HEK293 (cell line): ENCODE data around the gene KDM4C.

ENCODE experiments used
- CTCF ChIA-PET: fragments of 350-600 bp; formaldehyde crosslinking; extraction: SDS; loops from one replicate; lab custom pipeline; 2021; ENCODE audit warnings: antibody characterized with exemption; lab: Yijun Ruan, JAX
- POLR2A ChIA-PET: fragments of 300-600 bp; formaldehyde crosslinking; extraction: SDS; loops from one replicate; lab custom pipeline; 2020; ENCODE audit warnings: antibody characterized with exemption, inconsistent platforms; lab: Yijun Ruan, JAX
- H3K27ac ChIP-seq: fragments of 200-500 bp; sonication (Bioruptor generic); 2 replicates; pipeline ENCODE4 v1.5.1; 2014; ENCODE audit warnings: low read depth, low read length, control low read depth, inconsistent platforms; ENCODE audit errors: extremely low read depth
- H3K36me3 ChIP-seq, 2 experiments: fragments of 200-500 bp in 1 of 2; sonication (Bioruptor generic) in 1 of 2; 1 replicate in 1 of 2; 2 replicates in 1 of 2; pipeline ENCODE4 v1.5.1; 2014 to 2017; ENCODE audit warnings: inconsistent platforms in 2 of 2, low read length in 2 of 2; ENCODE audit not compliant: control insufficient read depth in 2 of 2, insufficient read depth in 1 of 2
- H3K4me1 ChIP-seq: fragments of 200-500 bp; sonication (Bioruptor generic); 2 replicates; pipeline ENCODE4 v1.5.1; 2014; ENCODE audit warnings: mild to moderate bottlenecking, low read length, inconsistent platforms; ENCODE audit not compliant: control insufficient read depth, insufficient read depth
- H3K4me3 ChIP-seq: 2 replicates; pipeline ENCODE4 v1.5.1; 2011; ENCODE audit warnings: low read depth, mild to moderate bottlenecking, control low read depth, low read length, moderate library complexity
- H3K9me3 ChIP-seq: fragments of 200-500 bp; sonication (Bioruptor generic); 2 replicates; pipeline ENCODE4 v1.5.1; 2014; ENCODE audit warnings: low read depth, low read length, inconsistent platforms; ENCODE audit not compliant: control insufficient read depth, insufficient read depth
- MEIS1 ChIP-seq: sonication (generic); formaldehyde crosslinking; IDR thresholded peaks from 2 replicates; pipeline ENCODE4 v1.8.1; 2022; ENCODE audit warnings: missing genetic modification reagents, mild to moderate bottlenecking, borderline replicate concordance
- RBAK ChIP-seq: fragments of 450-650 bp; formaldehyde crosslinking; IDR thresholded peaks from 2 replicates; pipeline ENCODE4 v1.5.1; 2016; ENCODE audit warnings: missing biosample characterization, missing genetic modification characterization
- SP2 ChIP-seq: fragments of 450-650 bp; formaldehyde crosslinking; IDR thresholded peaks from 2 replicates; pipeline ENCODE4 v1.5.1; 2016; ENCODE audit warnings: missing biosample characterization, missing genetic modification characterization
- YY2 ChIP-seq: fragments of 450-650 bp; formaldehyde crosslinking; IDR thresholded peaks from 2 replicates; pipeline ENCODE4 v1.5.1; 2016; ENCODE audit warnings: missing biosample characterization, missing genetic modification characterization
- ZBTB21 ChIP-seq: fragments of 450-650 bp; formaldehyde crosslinking; IDR thresholded peaks from 2 replicates; pipeline ENCODE4 v1.5.1; 2017; ENCODE audit warnings: missing biosample characterization, missing genetic modification characterization
- ZBTB8A ChIP-seq: fragments of 450-650 bp; formaldehyde crosslinking; IDR thresholded peaks from 2 replicates; pipeline ENCODE4 v1.5.1; 2016; ENCODE audit warnings: missing biosample characterization, missing genetic modification characterization
- ZEB2 ChIP-seq: fragments of 450-650 bp; formaldehyde crosslinking; IDR thresholded peaks from 2 replicates; pipeline ENCODE4 v1.5.1; 2016; ENCODE audit warnings: missing biosample characterization, missing genetic modification characterization
- ZFP3 ChIP-seq: fragments of 450-650 bp; formaldehyde crosslinking; IDR thresholded peaks from 2 replicates; pipeline ENCODE4 v1.5.1; 2016; ENCODE audit warnings: low read depth, missing biosample characterization, missing genetic modification characterization
- ZFP69B ChIP-seq: fragments of 450-650 bp; formaldehyde crosslinking; IDR thresholded peaks from 2 replicates; pipeline ENCODE4 v1.5.1; 2016; ENCODE audit warnings: missing biosample characterization, missing genetic modification characterization
- ZNF112 ChIP-seq: fragments of 450-650 bp; formaldehyde crosslinking; IDR thresholded peaks from 2 replicates; pipeline ENCODE4 v1.5.0; 2017; ENCODE audit warnings: missing biosample characterization, missing genetic modification characterization
- ZNF114 ChIP-seq: fragments of 450-650 bp; formaldehyde crosslinking; IDR thresholded peaks from 2 replicates; pipeline ENCODE4 v1.5.0; 2017; ENCODE audit warnings: missing biosample characterization, missing genetic modification characterization
- ZNF121 ChIP-seq: fragments of 450-650 bp; formaldehyde crosslinking; IDR thresholded peaks from 2 replicates; pipeline ENCODE4 v1.5.1; 2016; ENCODE audit warnings: missing biosample characterization, missing genetic modification characterization
- ZNF132 ChIP-seq: fragments of 450-650 bp; formaldehyde crosslinking; IDR thresholded peaks from 2 replicates; pipeline ENCODE4 v1.5.1; 2017; ENCODE audit warnings: missing biosample characterization, missing genetic modification characterization, borderline replicate concordance
- ZNF146 ChIP-seq: fragments of 450-650 bp; formaldehyde crosslinking; IDR thresholded peaks from 2 replicates; pipeline ENCODE4 v1.5.1; 2016; ENCODE audit warnings: missing biosample characterization, missing genetic modification characterization
- ZNF2 ChIP-seq: fragments of 450-650 bp; formaldehyde crosslinking; IDR thresholded peaks from 2 replicates; pipeline ENCODE4 v1.5.1; 2016; ENCODE audit warnings: missing biosample characterization, missing genetic modification characterization
- ZNF292 ChIP-seq: fragments of 450-650 bp; formaldehyde crosslinking; IDR thresholded peaks from 2 replicates; pipeline ENCODE4 v1.5.1; 2016; ENCODE audit warnings: low read depth, missing biosample characterization, missing genetic modification characterization, borderline replicate concordance
- ZNF324 ChIP-seq: fragments of 450-650 bp; formaldehyde crosslinking; IDR thresholded peaks from 2 replicates; pipeline ENCODE4 v1.5.1; 2016; ENCODE audit warnings: missing biosample characterization, missing genetic modification characterization
- ZNF350 ChIP-seq: fragments of 450-650 bp; formaldehyde crosslinking; IDR thresholded peaks from 2 replicates; pipeline ENCODE4 v1.5.0; 2017; ENCODE audit warnings: missing biosample characterization, mild to moderate bottlenecking, missing genetic modification characterization
- ZNF416 ChIP-seq: fragments of 450-650 bp; formaldehyde crosslinking; IDR thresholded peaks from 2 replicates; pipeline ENCODE4 v1.5.1; 2016; ENCODE audit warnings: missing biosample characterization, missing genetic modification characterization
- ZNF426 ChIP-seq: fragments of 450-650 bp; formaldehyde crosslinking; IDR thresholded peaks from 2 replicates; pipeline ENCODE4 v1.5.1; 2017; ENCODE audit warnings: missing biosample characterization, missing genetic modification characterization, mild to moderate bottlenecking, inconsistent platforms, moderate library complexity
- ZNF600 ChIP-seq: fragments of 450-650 bp; formaldehyde crosslinking; IDR thresholded peaks from 2 replicates; pipeline ENCODE4 v1.5.1; 2016; ENCODE audit warnings: missing biosample characterization, missing genetic modification characterization
- ZNF626 ChIP-seq: fragments of 450-650 bp; sonication (Bioruptor Pico); formaldehyde crosslinking; IDR thresholded peaks from 2 replicates; pipeline ENCODE4 v1.5.1; 2018; ENCODE audit warnings: missing biosample characterization, missing genetic modification characterization, inconsistent platforms
- ZNF654 ChIP-seq: fragments of 450-650 bp; formaldehyde crosslinking; IDR thresholded peaks from 2 replicates; pipeline ENCODE4 v1.5.1; 2016; ENCODE audit warnings: low read depth, missing biosample characterization, missing genetic modification characterization
- ZNF658 ChIP-seq: fragments of 450-650 bp; formaldehyde crosslinking; IDR thresholded peaks from 2 replicates; pipeline ENCODE4; 2016; ENCODE audit warnings: missing biosample characterization, missing genetic modification characterization
- ZNF777 ChIP-seq: fragments of 450-650 bp; formaldehyde crosslinking; IDR thresholded peaks from 2 replicates; pipeline ENCODE4 v1.5.1; 2017; ENCODE audit warnings: missing biosample characterization, missing genetic modification characterization, borderline replicate concordance
- TF ChIP-seq, protein P1 (sequence below): fragments of 450-650 bp; formaldehyde crosslinking; IDR thresholded peaks from 2 replicates; pipeline ENCODE4 v1.5.1; 2016; ENCODE audit warnings: missing biosample characterization, missing genetic modification characterization, borderline replicate concordance
- TF ChIP-seq, protein P2 (sequence below): fragments of 450-650 bp; formaldehyde crosslinking; IDR thresholded peaks from 2 replicates; pipeline ENCODE4 v1.5.1; 2016; ENCODE audit warnings: missing biosample characterization, missing genetic modification characterization
- TF ChIP-seq, protein P3 (sequence below): fragments of 450-650 bp; formaldehyde crosslinking; IDR thresholded peaks from 2 replicates; pipeline ENCODE4 v1.5.1; 2016; ENCODE audit warnings: missing biosample characterization, missing genetic modification characterization
- TF ChIP-seq, protein P4 (sequence below): fragments of 450-650 bp; formaldehyde crosslinking; IDR thresholded peaks from 2 replicates; pipeline ENCODE4 v1.5.1; 2016; ENCODE audit warnings: missing biosample characterization, missing genetic modification characterization, low read depth

Gene KDM4C

DNA sequence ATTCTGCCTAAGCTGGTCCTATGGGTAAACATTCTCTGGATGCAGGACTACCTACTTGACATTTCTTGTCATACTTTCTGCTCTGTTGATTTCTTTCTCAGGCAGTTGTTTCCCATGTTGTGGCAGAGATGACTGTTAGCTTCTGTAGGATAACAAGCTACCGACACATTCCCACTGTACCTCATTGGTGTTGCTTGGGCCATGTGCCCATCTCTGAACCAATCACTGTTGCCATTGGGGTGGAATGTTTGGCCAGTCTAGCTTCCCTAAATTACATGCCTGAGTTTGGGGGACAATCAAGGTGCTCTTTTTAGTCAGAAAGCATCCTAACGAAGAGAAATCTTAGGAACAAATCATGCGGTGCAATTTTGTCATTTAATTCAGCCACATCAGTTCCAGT, 212.0 kb downstream of the KDM4C start:
- Histone ChIP-seq H3K27ac (no peak overlapping the region), H3K4me1 (0 out of 2 replicates have a peak, but pooled peaks cover 2% of the 10 kb centered on the region), H3K9me3 (no peaks in the 10 kb centered on the region), H3K4me3 (no peak overlapping the region), H3K36me3 (no peaks in the 10 kb centered on the region)
- no peak for TF ChIP-seq SP2 (tag by site-specific recombination)
- TF ChIP-seq ZNF350 (tag by site-specific recombination): no peak
- TF ChIP-seq RBAK (tag by site-specific recombination): no peak
- no peak for TF ChIP-seq ZFP3 (tag by site-specific recombination)
- no peak for TF ChIP-seq ZNF416
- TF ChIP-seq ZNF658 (tag by site-specific recombination): no peak
- TF ChIP-seq, protein P1, sequence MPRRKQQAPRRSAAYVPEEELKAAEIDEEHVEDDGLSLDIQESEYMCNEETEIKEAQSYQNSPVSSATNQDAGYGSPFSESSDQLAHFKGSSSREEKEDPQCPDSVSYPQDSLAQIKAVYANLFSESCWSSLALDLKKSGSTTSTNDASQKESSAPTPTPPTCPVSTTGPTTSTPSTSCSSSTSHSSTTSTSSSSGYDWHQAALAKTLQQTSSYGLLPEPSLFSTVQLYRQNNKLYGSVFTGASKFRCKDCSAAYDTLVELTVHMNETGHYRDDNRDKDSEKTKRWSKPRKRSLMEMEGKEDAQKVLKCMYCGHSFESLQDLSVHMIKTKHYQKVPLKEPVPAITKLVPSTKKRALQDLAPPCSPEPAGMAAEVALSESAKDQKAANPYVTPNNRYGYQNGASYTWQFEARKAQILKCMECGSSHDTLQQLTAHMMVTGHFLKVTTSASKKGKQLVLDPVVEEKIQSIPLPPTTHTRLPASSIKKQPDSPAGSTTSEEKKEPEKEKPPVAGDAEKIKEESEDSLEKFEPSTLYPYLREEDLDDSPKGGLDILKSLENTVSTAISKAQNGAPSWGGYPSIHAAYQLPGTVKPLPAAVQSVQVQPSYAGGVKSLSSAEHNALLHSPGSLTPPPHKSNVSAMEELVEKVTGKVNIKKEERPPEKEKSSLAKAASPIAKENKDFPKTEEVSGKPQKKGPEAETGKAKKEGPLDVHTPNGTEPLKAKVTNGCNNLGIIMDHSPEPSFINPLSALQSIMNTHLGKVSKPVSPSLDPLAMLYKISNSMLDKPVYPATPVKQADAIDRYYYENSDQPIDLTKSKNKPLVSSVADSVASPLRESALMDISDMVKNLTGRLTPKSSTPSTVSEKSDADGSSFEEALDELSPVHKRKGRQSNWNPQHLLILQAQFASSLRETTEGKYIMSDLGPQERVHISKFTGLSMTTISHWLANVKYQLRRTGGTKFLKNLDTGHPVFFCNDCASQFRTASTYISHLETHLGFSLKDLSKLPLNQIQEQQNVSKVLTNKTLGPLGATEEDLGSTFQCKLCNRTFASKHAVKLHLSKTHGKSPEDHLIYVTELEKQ: no peak
- TF ChIP-seq ZNF600 (tag by site-specific recombination): no peak
- TF ChIP-seq ZNF132 (tag by site-specific recombination): no peak
- no peak for TF ChIP-seq ZBTB21
- no peak for TF ChIP-seq ZNF426 (tag by site-specific recombination)
- TF ChIP-seq ZEB2: no peak
- TF ChIP-seq ZNF777 (tag by site-specific recombination): no peak
- no peak for TF ChIP-seq ZNF2 (tag by site-specific recombination)
- TF ChIP-seq ZNF626 (tag by site-specific recombination): no peak
- TF ChIP-seq, protein P2, sequence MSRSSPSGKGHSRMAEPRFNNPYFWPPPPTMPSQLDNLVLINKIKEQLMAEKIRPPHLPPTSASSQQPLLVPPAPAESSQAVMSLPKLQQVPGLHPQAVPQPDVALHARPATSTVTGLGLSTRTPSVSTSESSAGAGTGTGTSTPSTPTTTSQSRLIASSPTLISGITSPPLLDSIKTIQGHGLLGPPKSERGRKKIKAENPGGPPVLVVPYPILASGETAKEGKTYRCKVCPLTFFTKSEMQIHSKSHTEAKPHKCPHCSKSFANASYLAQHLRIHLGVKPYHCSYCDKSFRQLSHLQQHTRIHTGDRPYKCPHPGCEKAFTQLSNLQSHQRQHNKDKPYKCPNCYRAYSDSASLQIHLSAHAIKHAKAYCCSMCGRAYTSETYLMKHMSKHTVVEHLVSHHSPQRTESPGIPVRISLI: no peak
- CTCF ChIA-PET: interaction anchor here (0.5 to 0.6 kb wide), 2 partner anchors 9 to 143 kb away, joined by 3 to 4 read pairs; no protein-coding TSS in a partner anchor
- POLR2A ChIA-PET: no interaction called here

DNA sequence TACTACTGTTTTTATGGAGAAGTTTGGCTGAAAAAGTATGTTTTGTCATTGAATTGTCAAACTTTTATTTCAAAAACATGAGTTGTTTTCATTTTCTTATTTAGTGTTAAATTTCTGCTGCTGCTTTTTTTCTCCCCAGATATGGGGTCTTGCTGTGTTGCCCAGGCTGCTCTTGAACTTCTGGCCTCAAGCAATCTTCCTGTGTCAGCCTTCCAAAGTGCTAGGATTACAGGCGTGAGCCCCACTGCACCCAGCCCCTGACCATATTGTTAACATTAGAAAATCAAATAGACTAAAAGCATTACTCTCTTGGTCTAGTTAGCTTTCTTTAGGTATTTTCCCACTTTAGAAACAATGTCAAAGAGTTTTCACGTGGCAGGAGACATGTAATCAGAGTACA, 215.3 kb downstream of the KDM4C start:
- Histone ChIP-seq H3K4me3 (no peak overlapping the region), H3K36me3 (no peaks in the 10 kb centered on the region), H3K27ac (no peak overlapping the region), H3K4me1 (0 out of 2 replicates have a peak, but pooled peaks cover 4% of the 10 kb centered on the region), H3K9me3 (no peaks in the 10 kb centered on the region)
- ChIA-PET CTCF (no interaction called here), POLR2A (no interaction called here)
- no peak for TF ChIP-seq ZNF114 (tag by site-specific recombination)
- no peak for TF ChIP-seq ZNF146 (tag by site-specific recombination)
- TF ChIP-seq, protein P3, sequence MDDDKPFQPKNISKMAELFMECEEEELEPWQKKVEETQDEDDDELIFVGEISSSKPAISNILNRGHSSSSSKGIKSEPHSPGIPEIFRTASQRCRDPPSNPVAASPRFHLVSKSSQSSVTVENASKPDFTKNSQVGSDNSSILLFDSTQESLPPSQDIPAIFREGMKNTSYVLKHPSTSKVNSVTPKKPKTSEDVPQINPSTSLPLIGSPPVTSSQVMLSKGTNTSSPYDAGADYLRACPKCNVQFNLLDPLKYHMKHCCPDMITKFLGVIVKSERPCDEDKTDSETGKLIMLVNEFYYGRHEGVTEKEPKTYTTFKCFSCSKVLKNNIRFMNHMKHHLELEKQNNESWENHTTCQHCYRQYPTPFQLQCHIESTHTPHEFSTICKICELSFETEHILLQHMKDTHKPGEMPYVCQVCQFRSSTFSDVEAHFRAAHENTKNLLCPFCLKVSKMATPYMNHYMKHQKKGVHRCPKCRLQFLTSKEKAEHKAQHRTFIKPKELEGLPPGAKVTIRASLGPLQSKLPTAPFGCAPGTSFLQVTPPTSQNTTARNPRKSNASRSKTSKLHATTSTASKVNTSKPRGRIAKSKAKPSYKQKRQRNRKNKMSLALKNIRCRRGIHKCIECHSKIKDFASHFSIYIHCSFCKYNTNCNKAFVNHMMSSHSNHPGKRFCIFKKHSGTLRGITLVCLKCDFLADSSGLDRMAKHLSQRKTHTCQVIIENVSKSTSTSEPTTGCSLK (tag by site-specific recombination): no peak
- TF ChIP-seq MEIS1 (CRISPR knock-in tag): no peak
- no peak for TF ChIP-seq ZNF121 (tag by site-specific recombination)
- TF ChIP-seq, protein P4, sequence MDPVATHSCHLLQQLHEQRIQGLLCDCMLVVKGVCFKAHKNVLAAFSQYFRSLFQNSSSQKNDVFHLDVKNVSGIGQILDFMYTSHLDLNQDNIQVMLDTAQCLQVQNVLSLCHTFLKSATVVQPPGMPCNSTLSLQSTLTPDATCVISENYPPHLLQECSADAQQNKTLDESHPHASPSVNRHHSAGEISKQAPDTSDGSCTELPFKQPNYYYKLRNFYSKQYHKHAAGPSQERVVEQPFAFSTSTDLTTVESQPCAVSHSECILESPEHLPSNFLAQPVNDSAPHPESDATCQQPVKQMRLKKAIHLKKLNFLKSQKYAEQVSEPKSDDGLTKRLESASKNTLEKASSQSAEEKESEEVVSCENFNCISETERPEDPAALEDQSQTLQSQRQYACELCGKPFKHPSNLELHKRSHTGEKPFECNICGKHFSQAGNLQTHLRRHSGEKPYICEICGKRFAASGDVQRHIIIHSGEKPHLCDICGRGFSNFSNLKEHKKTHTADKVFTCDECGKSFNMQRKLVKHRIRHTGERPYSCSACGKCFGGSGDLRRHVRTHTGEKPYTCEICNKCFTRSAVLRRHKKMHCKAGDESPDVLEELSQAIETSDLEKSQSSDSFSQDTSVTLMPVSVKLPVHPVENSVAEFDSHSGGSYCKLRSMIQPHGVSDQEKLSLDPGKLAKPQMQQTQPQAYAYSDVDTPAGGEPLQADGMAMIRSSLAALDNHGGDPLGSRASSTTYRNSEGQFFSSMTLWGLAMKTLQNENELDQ (tag by site-specific recombination): no peak
- TF ChIP-seq ZNF324 (tag by site-specific recombination): no peak
- no peak for TF ChIP-seq ZBTB8A (tag by site-specific recombination)
- TF ChIP-seq ZNF292: no peak
- TF ChIP-seq ZNF416: no peak
- TF ChIP-seq YY2 (tag by site-specific recombination): no peak
- TF ChIP-seq ZNF112: no peak
- TF ChIP-seq ZNF654: no peak
- no peak for TF ChIP-seq ZFP69B (tag by site-specific recombination)
